ENCODE data around the gene ADARB2.

ADARB2 gene

DNA sequence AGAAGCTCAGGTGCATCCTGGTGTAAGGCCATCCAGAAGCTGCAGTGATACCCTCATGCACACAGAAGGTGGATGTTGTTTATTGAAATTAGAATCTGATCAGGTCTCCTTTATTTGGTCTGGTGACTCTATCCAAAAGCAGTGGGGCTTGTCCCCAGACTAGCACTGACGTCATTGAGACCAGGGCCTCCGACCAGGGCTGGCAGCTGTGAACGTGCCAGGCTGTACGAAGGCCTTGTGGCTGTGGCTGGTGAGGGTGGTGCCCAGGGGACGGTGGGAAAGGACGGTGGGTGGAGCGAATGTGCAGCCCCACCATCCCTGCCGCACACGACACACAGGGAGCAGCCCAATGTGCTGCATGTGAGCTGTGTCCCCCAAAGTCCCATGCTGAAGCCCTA, 160.0 kb downstream of the ADARB2 start:
- no peak for DNase-seq (ENCODE audit: low read depth)
- H3K4me3 ChIP-seq (ENCODE audit: control insufficient read depth, low read depth, low read length) = no peak overlapping the region
- TF ChIP-seq, protein P1, sequence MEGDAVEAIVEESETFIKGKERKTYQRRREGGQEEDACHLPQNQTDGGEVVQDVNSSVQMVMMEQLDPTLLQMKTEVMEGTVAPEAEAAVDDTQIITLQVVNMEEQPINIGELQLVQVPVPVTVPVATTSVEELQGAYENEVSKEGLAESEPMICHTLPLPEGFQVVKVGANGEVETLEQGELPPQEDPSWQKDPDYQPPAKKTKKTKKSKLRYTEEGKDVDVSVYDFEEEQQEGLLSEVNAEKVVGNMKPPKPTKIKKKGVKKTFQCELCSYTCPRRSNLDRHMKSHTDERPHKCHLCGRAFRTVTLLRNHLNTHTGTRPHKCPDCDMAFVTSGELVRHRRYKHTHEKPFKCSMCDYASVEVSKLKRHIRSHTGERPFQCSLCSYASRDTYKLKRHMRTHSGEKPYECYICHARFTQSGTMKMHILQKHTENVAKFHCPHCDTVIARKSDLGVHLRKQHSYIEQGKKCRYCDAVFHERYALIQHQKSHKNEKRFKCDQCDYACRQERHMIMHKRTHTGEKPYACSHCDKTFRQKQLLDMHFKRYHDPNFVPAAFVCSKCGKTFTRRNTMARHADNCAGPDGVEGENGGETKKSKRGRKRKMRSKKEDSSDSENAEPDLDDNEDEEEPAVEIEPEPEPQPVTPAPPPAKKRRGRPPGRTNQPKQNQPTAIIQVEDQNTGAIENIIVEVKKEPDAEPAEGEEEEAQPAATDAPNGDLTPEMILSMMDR (IDR thresholded peaks at IDR 0.05; ENCODE audit: control insufficient read depth, insufficient read depth, low read depth, low read length, missing control alignments) = no peak

DNA sequence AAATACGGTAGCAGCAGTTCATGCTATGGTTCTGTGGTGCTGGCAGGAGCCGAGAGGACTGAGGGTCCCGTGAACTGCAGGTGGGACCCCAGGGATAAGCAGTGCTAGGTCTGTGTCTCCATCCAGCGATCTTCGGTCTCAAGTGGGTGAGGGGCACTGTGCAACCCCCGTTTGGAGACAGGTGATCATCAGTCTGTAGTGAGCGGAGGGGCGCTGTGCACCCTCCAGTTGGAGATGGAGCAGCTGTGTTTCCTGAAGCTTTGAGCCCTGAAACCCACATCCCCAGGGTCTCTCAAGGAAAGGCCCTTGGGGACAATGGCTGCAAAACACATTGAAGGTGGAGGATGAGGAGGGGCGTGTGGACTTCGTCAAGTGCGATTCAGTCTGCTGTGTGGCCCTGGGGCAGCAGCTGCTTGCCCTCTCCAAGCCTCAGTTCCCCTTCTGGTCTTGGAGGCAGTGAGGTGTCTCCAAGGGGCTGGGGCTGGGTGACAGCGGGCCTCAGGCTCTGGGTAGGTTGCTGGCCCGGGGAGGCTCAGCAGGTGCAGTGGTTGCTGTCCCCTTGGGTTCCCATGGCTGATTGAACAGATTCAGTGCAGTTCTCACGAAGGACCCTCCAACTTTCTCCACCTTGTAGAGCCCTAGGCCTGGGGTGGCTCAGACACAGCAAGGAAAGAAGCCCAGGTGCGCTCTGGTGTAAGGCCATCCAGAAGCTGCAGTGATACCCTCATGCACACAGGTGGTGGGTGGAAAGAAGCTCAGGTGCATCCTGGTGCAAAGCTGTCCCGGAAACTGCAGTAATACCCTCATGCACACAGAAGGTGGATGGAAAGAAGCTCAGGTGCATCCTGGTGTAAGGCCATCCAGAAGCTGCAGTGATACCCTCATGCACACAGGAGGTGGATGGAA, 160.6 kb downstream of the ADARB2 start:
- H3K4me3 ChIP-seq (ENCODE audit: control insufficient read depth, low read depth, low read length) = no peak overlapping the region
- no peak for DNase-seq (ENCODE audit: low read depth)
- TF ChIP-seq, protein P1 (IDR thresholded peaks at IDR 0.05; ENCODE audit: control insufficient read depth, insufficient read depth, low read depth, low read length, missing control alignments) = no peak

DNA sequence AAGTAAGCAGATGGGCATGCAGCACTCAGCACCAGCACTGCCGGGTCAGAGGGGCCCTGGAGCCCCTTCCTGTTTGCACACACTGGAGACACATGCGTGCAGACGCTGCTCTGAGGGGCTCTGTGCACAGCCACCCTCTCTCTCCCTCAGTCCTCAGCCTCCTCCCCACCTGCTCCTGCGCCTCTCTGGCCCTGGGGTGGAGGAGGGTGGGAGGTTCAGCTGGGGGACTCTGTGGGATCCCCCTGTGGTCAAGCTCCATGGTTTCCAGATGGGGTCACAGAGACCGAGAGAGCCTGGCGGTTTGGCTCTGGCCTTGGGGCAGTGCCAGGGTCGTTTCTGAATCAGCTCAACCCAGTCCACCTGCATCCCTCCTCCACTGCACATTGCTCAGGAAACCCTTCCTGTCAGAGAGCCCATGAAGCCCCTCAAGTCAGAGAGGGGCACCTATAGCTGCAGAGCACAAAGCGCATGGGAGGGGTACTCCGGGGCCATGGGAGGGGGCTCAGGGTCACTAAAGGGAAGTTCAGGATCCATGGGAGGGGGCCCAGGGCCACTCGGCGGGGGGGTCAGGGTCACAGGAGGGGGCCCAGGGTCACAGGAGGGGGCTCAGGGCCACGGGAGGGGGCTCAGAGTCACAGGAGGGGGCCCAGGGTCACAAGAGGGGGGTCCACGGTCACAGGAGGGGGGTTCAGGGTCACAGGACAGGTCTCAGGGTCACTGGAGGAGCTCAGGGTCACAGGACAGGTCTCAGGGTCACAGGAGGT, 161.7 kb downstream of the ADARB2 start:
- H3K4me3 ChIP-seq (ENCODE audit: control insufficient read depth, low read depth, low read length) = no peak overlapping the region
- TF ChIP-seq, protein P1 (IDR thresholded peaks at IDR 0.05; ENCODE audit: control insufficient read depth, insufficient read depth, low read depth, low read length, missing control alignments) = no peak

DNA sequence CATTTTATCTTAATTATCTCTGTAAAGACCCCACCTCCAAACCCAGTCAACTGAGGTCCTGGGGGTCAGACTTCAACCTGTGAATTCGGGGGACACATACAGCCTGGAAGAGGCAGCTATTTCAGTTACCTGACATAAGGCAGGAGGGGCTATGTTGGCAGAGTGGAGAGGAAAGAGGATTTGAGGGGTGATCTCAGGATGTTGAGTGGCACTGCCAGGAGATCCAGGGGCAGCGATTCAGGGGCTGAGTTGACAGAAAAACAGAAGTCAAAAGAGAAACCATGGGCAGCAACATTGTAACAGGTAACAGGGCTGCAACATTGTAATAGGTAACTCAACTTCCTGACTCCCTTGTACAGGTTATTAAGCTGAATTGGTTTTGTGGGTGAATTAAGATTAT, 162.6 kb downstream of the ADARB2 start:
- TF ChIP-seq, protein P1 (IDR thresholded peaks at IDR 0.05; ENCODE audit: control insufficient read depth, insufficient read depth, low read depth, low read length, missing control alignments) = no peak
- DNase-seq (ENCODE audit: low read depth) = no peak
- no peak overlapping the region for H3K4me3 ChIP-seq (ENCODE audit: control insufficient read depth, low read depth, low read length)

More for the DNA sequence above, 161.7 kb downstream of the ADARB2 start:
- no peak for DNase-seq (ENCODE audit: low read depth)

DNA sequence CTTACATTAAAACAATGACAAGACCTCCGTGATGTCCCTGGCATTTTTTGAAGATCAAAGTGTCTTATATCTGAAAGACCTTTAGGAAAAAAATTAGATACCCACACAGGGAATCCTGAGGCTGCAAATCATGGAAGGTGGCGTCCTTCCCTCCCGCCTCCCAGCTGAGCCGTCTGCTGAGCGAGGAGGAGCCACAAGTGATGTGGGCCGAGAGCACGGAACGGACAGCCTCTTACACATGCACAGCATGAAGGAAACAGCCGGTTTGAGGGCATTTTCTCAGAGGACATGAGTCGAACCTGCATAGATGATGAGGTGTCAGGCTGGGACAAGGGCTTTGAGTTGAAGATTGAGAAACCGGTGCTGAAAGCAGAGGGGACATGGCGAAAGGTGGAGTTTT, 163.3 kb downstream of the ADARB2 start:
- TF ChIP-seq, protein P1 (IDR thresholded peaks at IDR 0.05; ENCODE audit: control insufficient read depth, insufficient read depth, low read depth, low read length, missing control alignments) = no peak
- DNase-seq (ENCODE audit: low read depth) = no peak
- no peak overlapping the region for H3K4me3 ChIP-seq (ENCODE audit: control insufficient read depth, low read depth, low read length)

DNA sequence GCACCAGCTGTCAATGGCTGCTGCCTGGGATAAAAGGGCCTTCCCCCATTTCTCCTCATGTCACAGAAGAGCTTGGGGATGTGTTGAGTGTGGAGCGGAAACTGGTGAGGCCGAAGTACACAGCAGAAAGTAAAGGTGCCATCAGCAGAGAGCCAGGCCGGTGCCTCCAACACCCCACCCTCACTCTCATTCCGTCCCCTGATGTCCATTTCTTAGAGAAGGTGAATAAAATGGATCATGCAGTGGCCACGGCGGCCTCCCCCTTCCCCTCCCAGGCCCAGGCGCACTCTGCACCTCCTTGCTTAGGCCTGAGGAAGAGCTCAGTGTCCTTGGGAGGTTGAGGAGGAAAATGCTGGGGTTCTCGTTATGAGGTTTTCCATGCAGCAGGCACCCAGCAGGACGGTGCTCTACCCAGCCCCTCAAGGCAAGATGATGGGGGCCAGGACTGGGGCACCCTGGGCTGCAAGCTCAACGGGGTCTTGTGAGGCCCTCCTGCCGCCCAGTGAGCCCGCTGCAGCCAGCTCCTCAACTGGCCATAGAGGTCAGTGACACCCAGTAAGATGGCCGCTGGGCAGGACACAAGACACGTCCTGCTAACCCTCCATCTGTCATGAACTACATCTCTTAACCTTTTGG, 163.9 kb downstream of the ADARB2 start:
- DNase-seq (ENCODE audit: low read depth) = no peak
- TF ChIP-seq, protein P1 (IDR thresholded peaks at IDR 0.05; ENCODE audit: control insufficient read depth, insufficient read depth, low read depth, low read length, missing control alignments) = no peak
- no peak overlapping the region for H3K4me3 ChIP-seq (ENCODE audit: control insufficient read depth, low read depth, low read length)

All from AG09309 (cell line).